SK-N-SH (cell line): ENCODE data around the gene GPRC6A.

Source experiments
- CTCF ChIP-seq: fragments of 200-600 bp; sonication (generic); IDR thresholded peaks from 2 replicates; pipeline ENCODE4 v1.6.1; 2017; ENCODE audit warnings: antibody characterized with exemption, mild to moderate bottlenecking, moderate library complexity
- EZH2phosphoT487 ChIP-seq: fragments of 200-600 bp; sonication (generic); IDR thresholded peaks from 2 replicates; pipeline ENCODE4 v1.6.1; 2017; ENCODE audit warnings: low read depth, mixed run types, mild to moderate bottlenecking, antibody characterized with exemption, moderate library complexity, borderline replicate concordance
- FOXM1 ChIP-seq: IDR thresholded peaks from 2 replicates; pipeline ENCODE4 v1.4.0; 2012; ENCODE audit warnings: low read depth, mild to moderate bottlenecking
- MAX ChIP-seq: IDR thresholded peaks from 2 replicates; pipeline ENCODE4 v1.4.0; 2012; ENCODE audit warnings: low read depth
- PBX3 ChIP-seq: IDR thresholded peaks from 2 replicates; pipeline ENCODE4; 2012
- POLR2AphosphoS5 ChIP-seq: IDR thresholded peaks from 2 replicates; pipeline ENCODE4 v1.6.1; 2012; ENCODE audit warnings: low read depth, low read length
- REST ChIP-seq: IDR thresholded peaks from 2 replicates; pipeline ENCODE4 v1.6.1; 2012; ENCODE audit warnings: mild to moderate bottlenecking, low read depth, low read length, moderate library complexity
- TAF1 ChIP-seq: IDR thresholded peaks from 2 replicates; pipeline ENCODE4 v1.6.1; 2012; ENCODE audit warnings: low read depth, mild to moderate bottlenecking, low read length, moderate library complexity, borderline replicate concordance
- YY1 ChIP-seq: IDR thresholded peaks from 2 replicates; pipeline ENCODE4 v1.4.0; 2012; ENCODE audit warnings: low read depth, mild to moderate bottlenecking

GRCh38 chr6:116836606-116837342 lies 7.9 kb upstream of the GPRC6A start:
- TF ChIP-seq CTCF (no peak), EZH2phosphoT487 (no peak), REST (no peak), PBX3 (no peak), YY1 (no peak), FOXM1 (no peak), POLR2AphosphoS5 (no peak), TAF1 (no peak), MAX (no peak)
